Activated CD4-positive, alpha-beta T cell treated with anti-CD3 and anti-CD28 coated beads for 36 hours (primary cell): ENCODE measurements around the gene PSMA2. TPM values are rescaled to one million over a fixed set of nuclear protein-coding genes. Genes with fewer than 3 reads are reported as not detected.

ENCODE experiments used
- ATAC-seq: fragments of 200-7000 bp; cut with Tn5 transposase; one replicate; pipeline ENCODE4 v1.10.0; 2021; ENCODE audit warnings: mild to moderate bottlenecking, moderate library complexity
- CTCF ChIA-PET: fragments of 350-600 bp; sonication (Branson Sonifier 250); formaldehyde crosslinking; loops from one replicate; lab custom pipeline; 2021; ENCODE audit warnings: antibody characterized with exemption; lab: Charles Lee
- POLR2A ChIA-PET: fragments of 350-600 bp; sonication (Branson Sonifier 250); formaldehyde crosslinking; loops from one replicate; lab custom pipeline; 2021; ENCODE audit warnings: antibody characterized with exemption, inconsistent platforms; lab: Charles Lee
- DNase-seq: peaks from one replicate; pipeline ENCODE4 v3.0.0-alpha.2; 2020
- H3K27ac Mint-ChIP-seq: one replicate; pipeline ENCODE4 v1.8.0; 2021; ENCODE audit warnings: mixed read lengths
- H3K27me3 Mint-ChIP-seq: one replicate; pipeline ENCODE4 v1.8.0; 2021; ENCODE audit warnings: mixed read lengths
- H3K36me3 Mint-ChIP-seq: one replicate; pipeline ENCODE4 v1.8.0; 2021; ENCODE audit warnings: low read depth, mixed read lengths
- H3K4me1 Mint-ChIP-seq: one replicate; pipeline ENCODE4 v1.8.0; 2021; ENCODE audit warnings: mixed read lengths
- H3K4me3 Mint-ChIP-seq: one replicate; pipeline ENCODE4 v1.8.0; 2021; ENCODE audit warnings: mild to moderate bottlenecking, moderate library complexity, mixed read lengths
- H3K9me3 Mint-ChIP-seq: one replicate; pipeline ENCODE4 v1.8.0; 2021; ENCODE audit warnings: low read depth, mixed read lengths
- intact Hi-C, 2 experiments: fragments of 100-400 bp; cut with DNase I in 1 of 2; cut with micrococcal nuclease in 1 of 2; formaldehyde crosslinking; loops; one replicate each; pipeline versions ENCODE4 v1.14.2 to v1.15.1; 2022 to 2024; cut with DNase I, micrococcal nuclease
- total RNA-seq, 2 experiments: library from RNA; stranded (reverse); gene quantifications; one replicate each; pipeline ENCODE4 v1.2.3, GENCODE V29; 2021

Gene PSMA2
- total RNA-seq: 100 to 1,000 TPM; 109 to 217 TPM

- ChIA-PET CTCF (interaction anchor here (0.5 to 2.1 kb wide), 11 partner anchors 8 to 903 kb away, joined by 3 to 8 read pairs (median 3); partner anchors contain the start of gene C7orf25), POLR2A (interaction anchor here (0.6 to 1.5 kb wide), 5 partner anchors 18 to 828 kb away, joined by 3 to 8 read pairs (median 7); partner anchors contain the start of gene C7orf25)
- peak within 1 kb of the TSS; percentile 100 for H3K27ac Mint-ChIP-seq
- DNase-seq (peak; percentile 95), ATAC-seq (peak; percentile 100)
- H3K9me3 Mint-ChIP-seq: no peaks in the 10 kb centered on the region
- no peaks in the 10 kb centered on the region for H3K27me3 Mint-ChIP-seq
- intact Hi-C loops: loop anchor here (1.0 to 10.0 kb wide), 8 partner anchors 20 to 1110 kb away; partner anchors contain the start of genes C7orf25 (in 2 of the 2), COA1 (in 2 of the 2), DBNL (in 1 of the 2) and MRPS24 (in 1 of the 2)
- peak within 1 kb of the TSS; percentile 98 for H3K4me3 Mint-ChIP-seq
- H3K4me1 Mint-ChIP-seq: peaks cover 67% of the 10 kb centered on the region
- peaks cover 47% of the 10 kb centered on the region for H3K36me3 Mint-ChIP-seq
Observed at GRCh38 chr7:42931834-42932651, at the start of gene PSMA2, which contains the start of gene MRPL32. TSS of gene PSMA2 (minus strand) at chr7:42932174. CDS start at chr7:42932158, 16 bp downstream. TSS of gene MRPL32 (plus strand) at chr7:42932376. CDS start at chr7:42932387, 11 bp downstream.

- CTCF ChIA-PET: interaction anchor here (1.0 kb wide), 1 partner anchor 11 kb away, joined by 3 read pairs; no protein-coding TSS in a partner anchor
- ATAC-seq (no peak), DNase-seq (no peak)
- peaks cover 3% of the 10 kb centered on the region for H3K9me3 Mint-ChIP-seq
- H3K27ac Mint-ChIP-seq: no peak overlapping the region
- intact Hi-C loops: no loop called here
- no peak overlapping the region for H3K4me3 Mint-ChIP-seq
- H3K36me3 Mint-ChIP-seq: no peaks in the 10 kb centered on the region
- no peaks in the 10 kb centered on the region for H3K4me1 Mint-ChIP-seq
- H3K27me3 Mint-ChIP-seq: peaks cover 12% of the 10 kb centered on the region
- POLR2A ChIA-PET: no interaction called here
Observed at GRCh38 chr7:42981601-42982000, 49.6 kb upstream of the PSMA2 start.

GRCh38 chr7:42980514-42980913, 48.5 kb upstream of the PSMA2 start:
- no peak overlapping the region for H3K27ac Mint-ChIP-seq
- H3K9me3 Mint-ChIP-seq: peaks cover 3% of the 10 kb centered on the region
- ChIA-PET CTCF (no interaction called here), POLR2A (no interaction called here)
- peaks cover 10% of the 10 kb centered on the region for H3K27me3 Mint-ChIP-seq
- intact Hi-C loops: no loop called here
- no peaks in the 10 kb centered on the region for H3K36me3 Mint-ChIP-seq
- H3K4me3 Mint-ChIP-seq: no peak overlapping the region
- DNase-seq (no peak), ATAC-seq (no peak)
- H3K4me1 Mint-ChIP-seq: no peaks in the 10 kb centered on the region

- H3K27ac Mint-ChIP-seq: no peak overlapping the region
- H3K4me3 Mint-ChIP-seq: no peak overlapping the region
- ChIA-PET CTCF (no interaction called here), POLR2A (interaction anchor here (0.6 kb wide), 1 partner anchor 45 kb away, joined by 4 read pairs; no protein-coding TSS in a partner anchor)
- DNase-seq: no peak
- intact Hi-C loops: no loop called here
- no peaks in the 10 kb centered on the region for H3K36me3 Mint-ChIP-seq
- ATAC-seq: no peak
- H3K9me3 Mint-ChIP-seq: peaks cover 3% of the 10 kb centered on the region
- H3K27me3 Mint-ChIP-seq: peaks cover 10% of the 10 kb centered on the region
- H3K4me1 Mint-ChIP-seq: no peaks in the 10 kb centered on the region
Observed at GRCh38 chr7:42980084-42980483, 48.1 kb upstream of the PSMA2 start.

GRCh38 chr7:42978496-42978895, 46.5 kb upstream of the PSMA2 start:
- no peak for DNase-seq
- no peaks in the 10 kb centered on the region for H3K9me3 Mint-ChIP-seq
- CTCF ChIA-PET: no interaction called here
- no peaks in the 10 kb centered on the region for H3K36me3 Mint-ChIP-seq
- ATAC-seq: no peak
- no peak overlapping the region for H3K27ac Mint-ChIP-seq
- intact Hi-C loops: no loop called here
- peaks cover 9% of the 10 kb centered on the region for H3K27me3 Mint-ChIP-seq
- H3K4me3 Mint-ChIP-seq: no peak overlapping the region
- POLR2A ChIA-PET: no interaction called here
- H3K4me1 Mint-ChIP-seq: no peaks in the 10 kb centered on the region

- intact Hi-C loops: no loop called here
- Mint-ChIP-seq H3K4me3 (no peak overlapping the region), H3K27me3 (peaks cover 9% of the 10 kb centered on the region), H3K4me1 (no peaks in the 10 kb centered on the region), H3K9me3 (no peaks in the 10 kb centered on the region), H3K36me3 (no peaks in the 10 kb centered on the region), H3K27ac (no peak overlapping the region)
- ATAC-seq (no peak), DNase-seq (no peak)
- ChIA-PET POLR2A (no interaction called here), CTCF (interaction anchor here (1.1 kb wide), 1 partner anchor 14 kb away, joined by 3 read pairs; no protein-coding TSS in a partner anchor)
Observed at GRCh38 chr7:42976371-42976770, 44.4 kb upstream of the PSMA2 start.

- H3K4me3 Mint-ChIP-seq: no peak overlapping the region
- H3K27me3 Mint-ChIP-seq: peaks cover 3% of the 10 kb centered on the region
- H3K4me1 Mint-ChIP-seq: no peaks in the 10 kb centered on the region
- POLR2A ChIA-PET: no interaction called here
- CTCF ChIA-PET: interaction anchor here (0.7 to 0.8 kb wide), 2 partner anchors 11 to 14 kb away, joined by 3 read pairs; no protein-coding TSS in a partner anchor
- no peaks in the 10 kb centered on the region for H3K9me3 Mint-ChIP-seq
- ATAC-seq: no peak
- H3K36me3 Mint-ChIP-seq: no peaks in the 10 kb centered on the region
- DNase-seq: no peak
- no peak overlapping the region for H3K27ac Mint-ChIP-seq
- intact Hi-C loops: no loop called here
Observed at GRCh38 chr7:42972699-42973500, 40.9 kb upstream of the PSMA2 start.

- DNase-seq (no peak), ATAC-seq (no peak)
- Mint-ChIP-seq H3K27ac (no peak overlapping the region), H3K4me1 (peaks cover 12% of the 10 kb centered on the region), H3K36me3 (no peaks in the 10 kb centered on the region), H3K4me3 (no peak overlapping the region), H3K27me3 (peaks cover 7% of the 10 kb centered on the region), H3K9me3 (no peaks in the 10 kb centered on the region)
- CTCF ChIA-PET: no interaction called here
- POLR2A ChIA-PET: no interaction called here
- intact Hi-C loops: no loop called here
Observed at GRCh38 chr7:42967391-42967790, 35.4 kb upstream of the PSMA2 start.

GRCh38 chr7:42964849-42965805, 33.2 kb upstream of the PSMA2 start:
- intact Hi-C loops: loop anchor here (1.0 to 5.0 kb wide), 2 partner anchors 26 to 112 kb away; no protein-coding TSS in a partner anchor
- DNase-seq: peak; percentile 22
- POLR2A ChIA-PET: no interaction called here

GRCh38 chr7:42964293-42964692, 32.3 kb upstream of the PSMA2 start:
- intact Hi-C loops: loop anchor here in 1 of 2 experiments (5.0 kb wide), 1 partner anchor 113 kb away; no protein-coding TSS in a partner anchor
- CTCF ChIA-PET: no interaction called here
- no peaks in the 10 kb centered on the region for H3K36me3 Mint-ChIP-seq
- POLR2A ChIA-PET: no interaction called here
- H3K4me3 Mint-ChIP-seq: no peak overlapping the region
- no peaks in the 10 kb centered on the region for H3K9me3 Mint-ChIP-seq
- no peak overlapping the region for H3K27ac Mint-ChIP-seq
- peaks cover 12% of the 10 kb centered on the region for H3K4me1 Mint-ChIP-seq
- ATAC-seq (no peak), DNase-seq (no peak)
- peaks cover 15% of the 10 kb centered on the region for H3K27me3 Mint-ChIP-seq

More at GRCh38 chr7:42964849-42965805, 33.2 kb upstream of the PSMA2 start:
- no peak overlapping the region for H3K4me3 Mint-ChIP-seq
- peak; percentile 88 for ATAC-seq
- no peaks in the 10 kb centered on the region for H3K36me3 Mint-ChIP-seq
- H3K27ac Mint-ChIP-seq: peak overlapping the region; percentile 24
- peaks cover 12% of the 10 kb centered on the region for H3K4me1 Mint-ChIP-seq
- peaks cover 9% of the 10 kb centered on the region for H3K27me3 Mint-ChIP-seq
- H3K9me3 Mint-ChIP-seq: no peaks in the 10 kb centered on the region
- CTCF ChIA-PET: no interaction called here
